Endodermal cell (in vitro differentiated cells): ENCODE results near the gene GAS7. TPM values are rescaled to one million over a fixed set of nuclear protein-coding genes. Genes with fewer than 3 reads are reported as not detected.

Source experiments
- DNase-seq: peaks from one replicate; pipeline ENCODE4 v3.0.0-alpha.2; 2017
- H3K27ac ChIP-seq: 2 replicates; pipeline ENCODE4 v1.5.1; 2013; ENCODE audit warnings: mild to moderate bottlenecking, low read depth, low read length, moderate library complexity
- H3K27me3 ChIP-seq: 2 replicates; pipeline ENCODE4 v1.6.1; 2013; ENCODE audit warnings: mild to moderate bottlenecking, low read length, moderate library complexity; ENCODE audit not compliant: insufficient read depth, control insufficient read depth, poor library complexity, severe bottlenecking
- H3K36me3 ChIP-seq: 2 replicates; pipeline ENCODE4 v1.7.0; 2013; ENCODE audit warnings: mild to moderate bottlenecking, low read length, moderate library complexity; ENCODE audit not compliant: control insufficient read depth, insufficient read depth
- H3K4me1 ChIP-seq: one replicate; pipeline ENCODE4 v1.7.0; 2013; ENCODE audit warnings: low read length; ENCODE audit not compliant: control insufficient read depth, insufficient read depth
- H3K4me3 ChIP-seq: 2 replicates; pipeline ENCODE4 v1.5.1; 2013; ENCODE audit warnings: mild to moderate bottlenecking, low read length, moderate library complexity
- H3K9ac ChIP-seq: 2 replicates; pipeline ENCODE4 v1.6.1; 2013; ENCODE audit warnings: mild to moderate bottlenecking, low read length, moderate library complexity; ENCODE audit not compliant: poor library complexity, severe bottlenecking; ENCODE audit errors: extremely low read depth
- H3K9me3 ChIP-seq: 2 replicates; pipeline ENCODE4 v1.6.1; 2013; ENCODE audit warnings: mild to moderate bottlenecking, low read length, moderate library complexity; ENCODE audit not compliant: control insufficient read depth
- H3K27ac Mint-ChIP-seq: 2 replicates; pipeline ENCODE4 v1.8.0; 2020; ENCODE audit warnings: mixed read lengths
- H3K27me3 Mint-ChIP-seq: 2 replicates; pipeline ENCODE4 v1.8.0; 2021; ENCODE audit warnings: mild to moderate bottlenecking, mixed read lengths; ENCODE audit not compliant: insufficient read depth
- H3K36me3 Mint-ChIP-seq: 2 replicates; pipeline ENCODE4 v1.8.0; 2020; ENCODE audit warnings: low read depth, mixed read lengths
- H3K4me1 Mint-ChIP-seq: 2 replicates; pipeline ENCODE4 v1.8.0; 2020; ENCODE audit warnings: mixed read lengths
- H3K4me3 Mint-ChIP-seq: 2 replicates; pipeline ENCODE4 v1.8.0; 2020; ENCODE audit warnings: mild to moderate bottlenecking, moderate library complexity, mixed read lengths
- H3K9me3 Mint-ChIP-seq: 2 replicates; pipeline ENCODE4 v1.8.0; 2020; ENCODE audit warnings: mild to moderate bottlenecking, mixed read lengths
- WGBS, 2 experiments: methylation state at CpG; one replicate each; pipeline versions ENCODE4 v1.1.5 to v1.1.7; 2013; ENCODE audit warnings: missing lambda C conversion rate in 2 of 2, mixed read lengths in 1 of 2; ENCODE audit not compliant: insufficient coverage in 1 of 2, insufficient read length in 1 of 2; 5-methylcytosine and 5-hydroxymethylcytosine counted together
- total RNA-seq, 2 donors: library from RNA; stranded (reverse); fragmentation: NEBNext Ultra II Directional in 1 of 2; extraction: Animal tissue kit (Norgen Biotek cat#: 25700) in 1 of 2; gene quantifications; 2 replicates in 1 of 2; 3 replicates in 1 of 2; pipeline ENCODE4 v1.2.1, GENCODE V29; 2021
- TF ChIP-seq, protein P1 (sequence below): fragments of 200-600 bp; sonication (generic); conservative IDR thresholded peaks from 2 replicates; pipeline ENCODE4 v1.5.0; 2021; ENCODE audit warnings: antibody characterized with exemption, mild to moderate bottlenecking

Gene GAS7
- total RNA-seq, 2 donors from 2014 or later = 8.6 to 14.7 TPM

GRCh38 chr17:9959377-9959981 lies 238.9 kb downstream of the GAS7 start:
- H3K27me3 Mint-ChIP-seq = peaks cover 9% of the 10 kb centered on the region
- Histone ChIP-seq H3K36me3 (no peaks in the 10 kb centered on the region), H3K27me3 (no peaks in the 10 kb centered on the region), H3K4me3 (no peak overlapping the region), H3K4me1 (no peaks in the 10 kb centered on the region), H3K9me3 (no peaks in the 10 kb centered on the region), H3K9ac (no peak overlapping the region), H3K27ac (no peak overlapping the region)
- H3K27ac Mint-ChIP-seq = peak overlapping the region; percentile 3
- peak overlapping the region; percentile 29 for H3K4me3 Mint-ChIP-seq
- no peaks in the 10 kb centered on the region for H3K36me3 Mint-ChIP-seq
- peaks cover 4% of the 10 kb centered on the region for H3K4me1 Mint-ChIP-seq
- no peaks in the 10 kb centered on the region for H3K9me3 Mint-ChIP-seq
- WGBS, 2 experiments = 22 to 25% methylated on average over 14 to 22 of the region's 22 CpGs
- TF ChIP-seq, protein P1, sequence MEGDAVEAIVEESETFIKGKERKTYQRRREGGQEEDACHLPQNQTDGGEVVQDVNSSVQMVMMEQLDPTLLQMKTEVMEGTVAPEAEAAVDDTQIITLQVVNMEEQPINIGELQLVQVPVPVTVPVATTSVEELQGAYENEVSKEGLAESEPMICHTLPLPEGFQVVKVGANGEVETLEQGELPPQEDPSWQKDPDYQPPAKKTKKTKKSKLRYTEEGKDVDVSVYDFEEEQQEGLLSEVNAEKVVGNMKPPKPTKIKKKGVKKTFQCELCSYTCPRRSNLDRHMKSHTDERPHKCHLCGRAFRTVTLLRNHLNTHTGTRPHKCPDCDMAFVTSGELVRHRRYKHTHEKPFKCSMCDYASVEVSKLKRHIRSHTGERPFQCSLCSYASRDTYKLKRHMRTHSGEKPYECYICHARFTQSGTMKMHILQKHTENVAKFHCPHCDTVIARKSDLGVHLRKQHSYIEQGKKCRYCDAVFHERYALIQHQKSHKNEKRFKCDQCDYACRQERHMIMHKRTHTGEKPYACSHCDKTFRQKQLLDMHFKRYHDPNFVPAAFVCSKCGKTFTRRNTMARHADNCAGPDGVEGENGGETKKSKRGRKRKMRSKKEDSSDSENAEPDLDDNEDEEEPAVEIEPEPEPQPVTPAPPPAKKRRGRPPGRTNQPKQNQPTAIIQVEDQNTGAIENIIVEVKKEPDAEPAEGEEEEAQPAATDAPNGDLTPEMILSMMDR = peak; percentile 88
- DNase-seq = peak; percentile 96

DNA sequence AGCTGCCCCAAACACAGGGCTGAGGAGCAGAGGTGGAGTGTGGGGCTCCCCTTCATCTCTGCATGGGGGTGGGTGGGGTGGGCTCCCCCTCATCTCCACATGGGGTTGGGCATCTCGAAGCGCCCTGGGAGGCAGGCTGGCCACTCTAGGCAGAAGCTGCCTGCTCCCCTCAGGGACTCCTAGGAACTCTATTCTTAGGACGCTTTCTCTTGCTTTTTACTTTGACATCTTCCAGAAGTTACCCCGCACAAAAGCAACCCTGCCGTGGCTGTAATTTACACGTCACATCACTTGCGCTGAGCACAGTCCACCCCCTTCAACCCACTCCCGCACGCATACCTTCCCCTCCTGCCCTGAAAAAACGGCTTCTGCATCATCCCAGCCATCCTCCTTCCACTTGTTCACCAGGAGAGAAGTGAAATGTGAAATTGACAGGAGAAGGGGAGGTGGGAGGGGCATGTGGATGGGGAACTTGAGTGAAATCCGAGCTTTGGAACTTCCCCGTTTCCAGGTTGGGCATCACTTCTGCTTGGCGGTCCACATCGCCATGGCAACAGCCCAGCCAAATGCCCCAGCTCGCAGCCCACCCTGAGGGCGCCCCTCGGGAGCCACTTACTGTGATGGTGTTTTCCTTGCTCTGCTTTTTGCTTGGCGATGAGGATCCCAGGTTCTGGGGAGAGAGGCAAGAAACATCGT lies 239.7 kb downstream of the GAS7 start:
- Histone ChIP-seq H3K9ac (no peak overlapping the region), H3K36me3 (no peaks in the 10 kb centered on the region), H3K4me3 (no peak overlapping the region), H3K9me3 (no peaks in the 10 kb centered on the region), H3K27me3 (no peaks in the 10 kb centered on the region), H3K4me1 (no peaks in the 10 kb centered on the region), H3K27ac (no peak overlapping the region)
- TF ChIP-seq, protein P1 = no peak
- no peak for DNase-seq
- 63 to 71% methylated on average over 7 to 19 of the region's 19 CpGs for WGBS, 2 experiments
- Mint-ChIP-seq H3K27ac (no peak overlapping the region), H3K36me3 (no peaks in the 10 kb centered on the region), H3K9me3 (no peaks in the 10 kb centered on the region), H3K27me3 (peaks cover 9% of the 10 kb centered on the region), H3K4me3 (no peak overlapping the region), H3K4me1 (peaks cover 4% of the 10 kb centered on the region)

DNA sequence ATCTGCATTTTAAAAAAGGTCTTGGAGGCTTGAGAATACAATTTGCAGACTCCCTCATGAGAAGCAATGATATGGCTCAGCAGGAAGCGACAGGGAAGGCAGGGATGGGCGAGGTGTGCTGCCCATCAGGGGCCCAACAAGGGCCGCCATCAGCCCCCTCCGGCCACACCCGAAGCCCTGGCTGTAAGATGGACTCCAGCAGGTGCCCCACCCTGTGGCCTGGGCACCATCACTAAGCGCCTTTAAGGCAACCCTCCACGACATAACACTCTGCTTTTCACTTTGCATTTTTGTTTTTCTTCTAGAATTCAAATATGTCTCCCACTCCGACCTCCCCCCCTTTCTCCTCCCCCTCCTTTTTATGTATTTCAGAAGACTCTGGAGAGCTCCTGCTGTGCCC lies 241.2 kb downstream of the GAS7 start:
- H3K27ac ChIP-seq = no peak overlapping the region
- H3K27me3 ChIP-seq = no peaks in the 10 kb centered on the region
- H3K36me3 ChIP-seq = no peaks in the 10 kb centered on the region
- no peak overlapping the region for H3K9ac ChIP-seq
- Mint-ChIP-seq H3K4me1 (peaks cover 4% of the 10 kb centered on the region), H3K36me3 (no peaks in the 10 kb centered on the region), H3K27ac (no peak overlapping the region), H3K4me3 (no peak overlapping the region), H3K27me3 (peaks cover 9% of the 10 kb centered on the region), H3K9me3 (no peaks in the 10 kb centered on the region)
- WGBS, 2 experiments = 57 to 71% methylated on average over 5 to 8 of the region's 8 CpGs
- no peak for DNase-seq
- no peaks in the 10 kb centered on the region for H3K9me3 ChIP-seq
- no peaks in the 10 kb centered on the region for H3K4me1 ChIP-seq
- TF ChIP-seq, protein P1 = no peak
- H3K4me3 ChIP-seq = no peak overlapping the region
